ENCODE results near the gene SLC7A10. TPM values are rescaled to one million over a fixed set of nuclear protein-coding genes. Genes with fewer than 3 reads are reported as not detected.
A peak's percentile ranks its signal among the peaks of the same experiment; 100 is the strongest.

SLC7A10 gene
- polyA plus RNA-seq, 1 of the 3 experiments (the other 2 are of a cell fraction) = 0.02 TPM

GRCh38 chr19:33205531-33206260 is 20.0 kb downstream of the SLC7A10 start:
- no peak overlapping the region for H3K27ac ChIP-seq (ENCODE audit: low read depth in 2 of 2, low read length in 1 of 2)
- H3K79me2 ChIP-seq (ENCODE audit: insufficient read depth) = no peaks in the 10 kb centered on the region
- H3K36me3 ChIP-seq (replicated peaks in 1 of 2; ENCODE audit: control insufficient read depth in 1 of 2, insufficient read depth in 2 of 2, low read length in 1 of 2) = peaks cover 0 to 3% of the 10 kb centered on the region in 2 experiments
- H3K4me3 ChIP-seq (ENCODE audit: low read depth in 2 of 2, low read length in 1 of 2) = no peak overlapping the region
- TF ChIP-seq CHD2 (IDR thresholded peaks at IDR 0.05; ENCODE audit: low read length, partially characterized antibody) (no peak), RCOR1 (IDR thresholded peaks at IDR 0.05; ENCODE audit: low read length) (no peak), POLR2AphosphoS5 (IDR thresholded peaks at IDR 0.05; ENCODE audit: low read depth, low read length) (no peak), SIN3A (IDR thresholded peaks at IDR 0.05; ENCODE audit: borderline replicate concordance, low read depth, low read length) (no peak), REST (IDR thresholded peaks at IDR 0.05; ENCODE audit: low read depth, low read length) (no peak), USF1 (IDR thresholded peaks at IDR 0.05; ENCODE audit: borderline replicate concordance, low read depth) (no peak), FOXM1 (IDR thresholded peaks at IDR 0.05; ENCODE audit: low read depth) (no peak), ELF1 (IDR thresholded peaks at IDR 0.05) (no peak), RXRA (IDR thresholded peaks at IDR 0.05; ENCODE audit: borderline replicate concordance, low read depth) (no peak), SMC3 (IDR thresholded peaks at IDR 0.05; ENCODE audit: low read depth, low read length) (no peak), GATA2 (CRISPR knock-in tag; IDR thresholded peaks at IDR 0.05) (no peak), MAX (IDR thresholded peaks at IDR 0.05; ENCODE audit: low read depth) (no peak), NFIC (IDR thresholded peaks at IDR 0.05; ENCODE audit: borderline replicate concordance) (no peak), GABPA (IDR thresholded peaks at IDR 0.05; ENCODE audit: low read depth) (no peak), FOXJ3 (CRISPR knock-in tag; IDR thresholded peaks at IDR 0.05) (no peak), MEF2A (IDR thresholded peaks at IDR 0.05; ENCODE audit: borderline replicate concordance, low read depth) (no peak), MXI1 (IDR thresholded peaks at IDR 0.05; ENCODE audit: low read depth, low read length) (no peak), RAD21 (IDR thresholded peaks at IDR 0.05; ENCODE audit: low read length) (no peak)
- no peak overlapping the region for H3K4me2 ChIP-seq
- H3K4me1 ChIP-seq (ENCODE audit: control insufficient read depth in 1 of 2, insufficient read depth in 2 of 2, low read depth in 1 of 2, low read length in 1 of 2) = no peaks in the 10 kb centered on the region
- DNase-seq = peak; percentile 37
- POLR2A ChIA-PET = no interaction called here
- 95% methylated on average over 20 of the region's 64 CpGs for WGBS (ENCODE audit: low lambda C conversion rate)
- no peaks in the 10 kb centered on the region for H3F3A ChIP-seq (replicated peaks; ENCODE audit: insufficient read depth)
- no peaks in the 10 kb centered on the region for H3K9me2 ChIP-seq
- no peaks in the 10 kb centered on the region for H3K27me3 ChIP-seq (ENCODE audit: insufficient read depth)
- no peaks in the 10 kb centered on the region for H4K20me1 ChIP-seq (ENCODE audit: insufficient read depth)
- no peak overlapping the region for H3K9ac ChIP-seq
- CTCF ChIA-PET = interaction anchor here (0.9 kb wide), 1 partner anchor 13 kb away, joined by 3 read pairs; no protein-coding TSS in a partner anchor
- H3K9me3 ChIP-seq = no peaks in the 10 kb centered on the region
- H2AFZ ChIP-seq (ENCODE audit: low read depth) = no peak overlapping the region

All from SK-N-SH (cell line).